C4-2B (cell line): ENCODE results near the gene PAN2.

Experiments used
- H3K27ac ChIP-seq: fragments of 450-650 bp; 2 replicates; pipeline ENCODE4 v1.5.1; 2017
- ZFX ChIP-seq: fragments of 450-650 bp; IDR thresholded peaks from 2 replicates; pipeline ENCODE4 v1.6.1; 2017
- TF ChIP-seq, protein P1 (sequence below): fragments of 450-650 bp; conservative IDR thresholded peaks from 2 replicates; pipeline ENCODE4 v1.5.1; 2017; ENCODE audit warnings: mild to moderate bottlenecking

PAN2 gene

DNA sequence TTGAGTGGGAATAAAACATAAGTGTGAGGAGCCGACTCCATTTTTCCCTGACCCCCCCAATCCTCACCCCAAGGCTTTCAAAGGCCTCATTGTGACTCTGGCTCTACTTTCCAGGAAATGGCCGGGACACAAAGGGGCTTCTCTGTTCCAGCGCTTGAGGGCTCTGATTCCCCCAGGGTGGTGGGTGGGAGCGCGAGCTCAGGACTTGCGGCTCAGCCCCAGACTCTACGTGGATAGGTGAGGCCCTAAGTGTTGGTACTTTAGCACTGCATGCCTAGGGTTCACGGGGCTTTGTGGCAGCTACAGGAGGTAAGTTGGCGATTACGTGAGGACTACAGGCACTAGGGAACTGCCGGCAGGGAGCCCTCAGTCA, 18.6 kb downstream of the PAN2 start:
- no peak for TF ChIP-seq ZFX
- TF ChIP-seq, protein P1, sequence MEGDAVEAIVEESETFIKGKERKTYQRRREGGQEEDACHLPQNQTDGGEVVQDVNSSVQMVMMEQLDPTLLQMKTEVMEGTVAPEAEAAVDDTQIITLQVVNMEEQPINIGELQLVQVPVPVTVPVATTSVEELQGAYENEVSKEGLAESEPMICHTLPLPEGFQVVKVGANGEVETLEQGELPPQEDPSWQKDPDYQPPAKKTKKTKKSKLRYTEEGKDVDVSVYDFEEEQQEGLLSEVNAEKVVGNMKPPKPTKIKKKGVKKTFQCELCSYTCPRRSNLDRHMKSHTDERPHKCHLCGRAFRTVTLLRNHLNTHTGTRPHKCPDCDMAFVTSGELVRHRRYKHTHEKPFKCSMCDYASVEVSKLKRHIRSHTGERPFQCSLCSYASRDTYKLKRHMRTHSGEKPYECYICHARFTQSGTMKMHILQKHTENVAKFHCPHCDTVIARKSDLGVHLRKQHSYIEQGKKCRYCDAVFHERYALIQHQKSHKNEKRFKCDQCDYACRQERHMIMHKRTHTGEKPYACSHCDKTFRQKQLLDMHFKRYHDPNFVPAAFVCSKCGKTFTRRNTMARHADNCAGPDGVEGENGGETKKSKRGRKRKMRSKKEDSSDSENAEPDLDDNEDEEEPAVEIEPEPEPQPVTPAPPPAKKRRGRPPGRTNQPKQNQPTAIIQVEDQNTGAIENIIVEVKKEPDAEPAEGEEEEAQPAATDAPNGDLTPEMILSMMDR = no peak
- peak overlapping the region; percentile 89 for H3K27ac ChIP-seq

DNA sequence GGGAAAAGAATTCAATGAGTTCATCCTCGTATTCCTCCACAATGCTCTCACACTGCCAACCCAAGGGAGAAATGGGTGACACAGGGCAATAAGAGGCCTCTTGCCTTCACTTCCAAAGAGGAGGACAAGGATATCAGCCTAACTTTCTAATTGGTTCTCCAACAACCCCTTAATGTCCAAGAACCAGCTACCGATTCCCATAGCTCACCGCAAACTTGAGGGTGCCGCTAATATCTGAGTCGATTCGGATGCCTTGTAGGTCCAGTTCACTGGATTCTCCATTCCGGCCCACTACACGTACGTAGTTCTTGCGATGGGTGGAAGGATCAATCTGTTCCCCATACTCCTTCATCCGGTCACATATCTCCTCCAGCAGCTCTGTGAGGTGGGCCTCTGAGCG, 22.8 kb downstream of the PAN2 start:
- TF ChIP-seq, protein P1 = no peak
- no peak for TF ChIP-seq ZFX
- H3K27ac ChIP-seq = no peak overlapping the region

GRCh38 chr12:56308714-56309113, 25.1 kb downstream of the PAN2 start:
- TF ChIP-seq ZFX = no peak
- TF ChIP-seq, protein P1 = no peak
- H3K27ac ChIP-seq = no peak overlapping the region

DNA sequence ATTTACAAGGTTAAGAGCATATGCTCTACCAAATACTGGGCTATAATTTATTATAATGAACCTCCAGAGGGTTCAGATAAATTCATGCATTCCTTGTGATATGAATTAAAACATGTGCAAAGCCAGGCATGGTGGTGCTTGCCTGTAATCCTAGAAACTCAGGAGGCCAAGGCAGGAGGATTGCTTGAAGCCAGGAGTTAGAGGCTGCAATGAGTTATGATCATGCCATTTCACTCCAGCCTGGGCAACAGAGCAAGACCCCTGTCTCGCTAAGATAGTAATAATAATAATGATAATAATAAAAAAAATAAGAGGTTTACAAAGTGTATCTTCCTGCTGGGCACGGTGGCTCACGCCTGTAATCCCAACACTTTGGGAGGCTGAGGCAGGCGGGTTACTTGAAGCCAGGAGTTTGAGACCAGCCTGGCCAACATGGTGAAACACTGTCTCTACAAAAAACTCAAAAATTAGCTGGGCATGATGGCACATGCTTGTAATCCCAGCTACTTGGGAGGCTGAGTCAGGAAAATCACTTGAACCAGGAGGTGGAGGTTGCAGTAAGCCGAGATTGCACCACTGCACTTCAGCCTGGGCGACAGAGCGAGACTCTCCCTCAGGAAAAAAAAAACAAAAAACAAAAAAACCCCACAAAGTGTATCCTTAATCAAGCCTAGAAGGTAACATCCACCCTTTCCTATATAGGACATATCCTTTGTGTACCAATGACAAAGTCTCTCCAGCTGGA, 26.4 kb downstream of the PAN2 start:
- no peak overlapping the region for H3K27ac ChIP-seq
- TF ChIP-seq ZFX = no peak
- TF ChIP-seq, protein P1 = no peak

GRCh38 chr12:56304872-56305590, 28.8 kb downstream of the PAN2 start:
- TF ChIP-seq, protein P1 = no peak
- TF ChIP-seq ZFX = no peak
- H3K27ac ChIP-seq = no peak overlapping the region

DNA sequence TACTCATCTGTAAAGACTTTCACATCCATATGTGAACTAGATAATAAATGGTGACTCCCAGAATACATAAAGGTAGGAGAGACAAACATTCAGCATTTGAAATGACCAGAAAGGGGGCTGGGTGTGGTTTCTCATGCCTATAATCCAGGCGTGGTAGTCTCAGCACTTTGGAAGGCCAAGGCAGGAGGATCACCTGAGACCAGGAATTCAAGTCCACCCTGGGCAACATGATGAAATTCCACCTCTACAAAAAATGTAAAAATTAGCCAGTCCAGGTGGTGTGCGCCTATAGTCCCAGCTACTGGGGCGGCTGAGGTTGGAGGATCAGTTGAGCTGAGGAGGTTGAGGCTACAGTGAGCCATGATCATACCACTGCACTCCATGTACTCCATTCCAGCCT, 29.5 kb downstream of the PAN2 start:
- H3K27ac ChIP-seq = no peak overlapping the region
- TF ChIP-seq, protein P1 = no peak
- TF ChIP-seq ZFX = no peak
